ENCODE results near the gene TAF8. TPM values are rescaled to one million over a fixed set of nuclear protein-coding genes. Genes with fewer than 3 reads are reported as not detected.

The TAF8 gene
- total RNA-seq, 4 donors from 2014 or later, result 15.3 to 36.2 (median 21.8) TPM

DNA sequence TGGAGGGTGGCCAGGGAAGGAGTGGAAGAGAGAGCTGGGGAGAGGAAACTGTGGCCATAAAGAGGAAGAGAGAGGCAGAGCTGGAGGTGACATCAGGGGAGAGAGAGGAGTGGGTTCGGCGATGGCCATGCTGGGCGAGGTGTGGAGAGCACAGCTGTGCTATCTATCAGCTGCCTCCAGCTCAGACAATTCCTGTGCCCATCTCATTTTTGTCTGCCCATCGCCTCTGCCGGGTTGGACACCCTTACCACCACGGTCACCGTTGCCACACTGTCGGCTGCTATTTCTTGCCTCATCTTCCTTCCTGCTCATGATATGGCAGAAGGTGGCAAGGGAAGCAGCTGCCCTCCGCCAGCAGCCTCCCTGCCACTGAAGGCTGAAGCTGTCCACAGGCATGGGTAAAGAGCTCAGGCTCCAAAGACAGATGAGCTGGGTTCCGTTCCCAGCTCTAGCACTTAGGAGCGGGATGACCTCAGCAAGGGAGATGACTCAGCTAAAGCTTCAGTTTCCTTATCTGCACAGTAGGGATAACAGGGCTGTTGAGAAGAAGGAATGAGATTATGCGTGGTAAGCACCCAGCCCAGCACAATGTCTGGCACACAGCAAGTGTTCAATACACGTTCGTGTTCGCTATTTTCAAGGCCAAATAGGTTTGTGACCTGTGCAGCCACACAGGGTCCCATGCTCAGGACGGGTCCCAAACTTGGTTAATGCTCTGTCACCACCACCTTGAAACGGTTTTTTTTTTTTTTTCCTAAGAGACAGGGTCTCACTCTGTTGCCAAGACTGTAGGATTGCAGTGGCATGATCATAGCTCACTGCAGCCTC lies 21.9 kb upstream of the TAF8 start:
- Histone ChIP-seq H3K27me3 (no peaks in the 10 kb centered on the region), H3K4me3 (no peak overlapping the region), H3K36me3 (no peaks in the 10 kb centered on the region), H3K9me3 (no peaks in the 10 kb centered on the region), H3K27ac (no peak overlapping the region), H3K4me1 (peaks cover 0 to 12% (median 9%) of the 10 kb centered on the region in 4 donors)
- no peak for DNase-seq
- intact Hi-C loops (cut with DNase I; ENCODE audit: low total_unique reads), result no loop called here
- 69 to 78% methylated on average over 6 to 17 of the region's 17 CpGs for WGBS, 2 donors (ENCODE audit: low coverage in 1 of 2)
- TF ChIP-seq POLR2A (IDR thresholded peaks at IDR 0.05) (no peak), EP300 (IDR thresholded peaks at IDR 0.05; ENCODE audit: low read depth) (no peak)
- in situ Hi-C loops (cut with MboI; ENCODE audit: low pct_ligation_motif_present in 1 of 4, low pct_unique_long_range_greater_than_20kb in 1 of 4, low sequenced_read_pairs in 3 of 4), result loop anchor here in 1 of 4 donors (25.0 kb wide), 1 partner anchor 191 kb away; no protein-coding TSS in a partner anchor

DNA sequence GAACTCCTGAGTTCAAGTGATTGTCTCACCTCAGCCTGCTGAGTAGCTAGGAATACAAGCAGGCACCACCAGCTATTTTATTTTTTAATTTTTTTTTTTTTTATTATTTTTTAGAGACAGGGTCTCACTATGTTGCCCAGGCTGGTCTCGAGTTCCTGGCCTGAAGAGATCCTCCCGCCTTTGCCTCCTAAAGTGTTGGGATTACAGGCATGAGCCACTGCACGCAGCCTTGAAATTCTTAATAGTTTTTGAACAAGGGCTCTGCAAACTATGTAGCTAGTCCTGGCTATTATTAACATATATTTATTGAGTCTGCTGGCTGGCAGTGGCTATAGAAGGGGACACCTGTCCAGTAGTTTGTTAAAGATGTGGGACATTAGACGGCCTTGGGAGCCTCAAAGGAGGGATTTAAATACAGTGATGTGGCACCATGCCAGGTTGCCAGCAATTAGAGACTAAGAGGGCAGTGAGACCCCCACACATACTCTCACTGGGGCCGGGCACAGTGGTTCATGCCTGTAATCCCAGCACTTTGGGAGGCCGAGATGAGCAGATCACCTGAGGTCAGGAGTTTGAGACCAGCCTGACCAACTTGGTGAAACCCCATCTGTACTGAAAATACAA lies 21.1 kb upstream of the TAF8 start:
- intact Hi-C loops (cut with DNase I; ENCODE audit: low total_unique reads), result no loop called here
- WGBS, 2 donors (ENCODE audit: low coverage in 1 of 2), result 89% methylated on average over 6 of the region's 6 CpGs; no CpG with 5 or more reads in 1 of the 2 donors
- no peak for TF ChIP-seq EP300 (IDR thresholded peaks at IDR 0.05; ENCODE audit: low read depth)
- DNase-seq, result no peak
- H3K36me3 ChIP-seq, result no peaks in the 10 kb centered on the region
- H3K9me3 ChIP-seq, result no peaks in the 10 kb centered on the region
- H3K4me1 ChIP-seq, result peaks cover 0 to 12% (median 9%) of the 10 kb centered on the region in 4 donors
- no peak overlapping the region for H3K4me3 ChIP-seq
- in situ Hi-C loops (cut with MboI; ENCODE audit: low pct_ligation_motif_present in 1 of 4, low pct_unique_long_range_greater_than_20kb in 1 of 4, low sequenced_read_pairs in 3 of 4), result loop anchor here in 1 of 4 donors (25.0 kb wide), 1 partner anchor 192 kb away; no protein-coding TSS in a partner anchor
- H3K27ac ChIP-seq, result no peak overlapping the region
- H3K27me3 ChIP-seq, result no peaks in the 10 kb centered on the region

- H3K36me3 ChIP-seq, result no peaks in the 10 kb centered on the region
These were observed 20.4 kb upstream of the TAF8 start for GRCh38 chr6:42029881-42030280.

GRCh38 chr6:42030585-42031506 lies 19.5 kb upstream of the TAF8 start:
- no peak overlapping the region for H3K4me3 ChIP-seq
- no peak for TF ChIP-seq CTCF (IDR thresholded peaks at IDR 0.05)
- TF ChIP-seq EP300 (IDR thresholded peaks at IDR 0.05; ENCODE audit: low read depth), result no peak
- H3K27me3 ChIP-seq, result no peaks in the 10 kb centered on the region
- no peak for DNase-seq
- intact Hi-C loops (cut with DNase I; ENCODE audit: low total_unique reads), result no loop called here
- no peak overlapping the region for H3K27ac ChIP-seq
- no peaks in the 10 kb centered on the region for H3K9me3 ChIP-seq
- no peaks in the 10 kb centered on the region for H3K36me3 ChIP-seq
- in situ Hi-C loops (cut with MboI; ENCODE audit: low pct_ligation_motif_present in 1 of 4, low pct_unique_long_range_greater_than_20kb in 1 of 4, low sequenced_read_pairs in 3 of 4), result loop anchor here in 2 of 4 donors (10.0 to 25.0 kb wide), 2 partner anchors 186 to 194 kb away; no protein-coding TSS in a partner anchor
- peaks cover 0 to 12% (median 9%) of the 10 kb centered on the region in 4 donors for H3K4me1 ChIP-seq
- WGBS, 2 donors (ENCODE audit: low coverage in 1 of 2), result 67 to 69% methylated on average over 4 to 14 of the region's 14 CpGs

More at GRCh38 chr6:42029881-42030280, 20.4 kb upstream of the TAF8 start:
- H3K27ac ChIP-seq, result no peak overlapping the region
- H3K4me1 ChIP-seq, result peaks cover 0 to 12% (median 9%) of the 10 kb centered on the region in 4 donors
- H3K9me3 ChIP-seq, result no peaks in the 10 kb centered on the region
- WGBS, 2 donors (ENCODE audit: low coverage in 1 of 2), result 90% methylated on average over 3 of the region's 3 CpGs; no CpG with 5 or more reads in 1 of the 2 donors
- intact Hi-C loops (cut with DNase I; ENCODE audit: low total_unique reads) (no loop called here), in situ Hi-C loops (cut with MboI; ENCODE audit: low pct_ligation_motif_present in 1 of 4, low pct_unique_long_range_greater_than_20kb in 1 of 4, low sequenced_read_pairs in 3 of 4) (loop anchor here in 2 of 4 donors (10.0 to 25.0 kb wide), 2 partner anchors 185 to 193 kb away; no protein-coding TSS in a partner anchor)
- H3K4me3 ChIP-seq, result no peak overlapping the region
- DNase-seq, result no peak
- TF ChIP-seq POLR2A (IDR thresholded peaks at IDR 0.05) (no peak), EP300 (IDR thresholded peaks at IDR 0.05; ENCODE audit: low read depth) (no peak), POLR2AphosphoS5 (IDR thresholded peaks at IDR 0.05) (no peak), CTCF (IDR thresholded peaks at IDR 0.05) (no peak)
- no peaks in the 10 kb centered on the region for H3K27me3 ChIP-seq
